Measurements from ENCODE around the gene CD320. TPM values are rescaled to one million over a fixed set of nuclear protein-coding genes. Genes with fewer than 3 reads are reported as not detected.

Gene CD320
- total RNA-seq, 1 donor from 2014 or later: 44.5 TPM

DNA sequence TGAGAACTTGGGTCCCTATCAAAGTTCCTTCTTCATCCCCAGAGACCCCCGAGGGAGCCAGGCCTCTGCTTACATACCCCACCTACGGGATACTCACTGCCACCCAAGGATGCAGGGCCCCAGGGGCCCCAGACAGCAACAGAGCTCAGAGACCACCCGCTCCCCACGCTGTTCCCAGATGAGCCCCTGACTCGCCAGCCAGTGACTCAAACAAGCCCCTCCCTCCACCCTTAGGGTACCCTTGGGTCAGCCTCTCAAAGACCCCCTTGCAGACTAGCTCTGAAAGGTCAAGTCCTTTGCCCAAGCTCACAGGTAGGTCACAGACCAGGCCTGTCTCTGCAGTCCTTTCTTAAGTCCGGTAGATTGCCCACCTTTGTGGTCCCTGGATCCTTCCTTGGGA lies 45.7 kb downstream of the CD320 start:
- Mint-ChIP-seq H3K4me3 (ENCODE audit: unreplicated experiment) (no peak overlapping the region), H3K9me3 (ENCODE audit: unreplicated experiment) (no peaks in the 10 kb centered on the region), H3K4me1 (ENCODE audit: unreplicated experiment) (peaks cover 3% of the 10 kb centered on the region), H3K36me3 (ENCODE audit: unreplicated experiment) (no peaks in the 10 kb centered on the region), H3K27ac (ENCODE audit: unreplicated experiment) (no peak overlapping the region), H3K27me3 (ENCODE audit: unreplicated experiment) (peaks cover 6% of the 10 kb centered on the region)
- TF ChIP-seq, protein P1, sequence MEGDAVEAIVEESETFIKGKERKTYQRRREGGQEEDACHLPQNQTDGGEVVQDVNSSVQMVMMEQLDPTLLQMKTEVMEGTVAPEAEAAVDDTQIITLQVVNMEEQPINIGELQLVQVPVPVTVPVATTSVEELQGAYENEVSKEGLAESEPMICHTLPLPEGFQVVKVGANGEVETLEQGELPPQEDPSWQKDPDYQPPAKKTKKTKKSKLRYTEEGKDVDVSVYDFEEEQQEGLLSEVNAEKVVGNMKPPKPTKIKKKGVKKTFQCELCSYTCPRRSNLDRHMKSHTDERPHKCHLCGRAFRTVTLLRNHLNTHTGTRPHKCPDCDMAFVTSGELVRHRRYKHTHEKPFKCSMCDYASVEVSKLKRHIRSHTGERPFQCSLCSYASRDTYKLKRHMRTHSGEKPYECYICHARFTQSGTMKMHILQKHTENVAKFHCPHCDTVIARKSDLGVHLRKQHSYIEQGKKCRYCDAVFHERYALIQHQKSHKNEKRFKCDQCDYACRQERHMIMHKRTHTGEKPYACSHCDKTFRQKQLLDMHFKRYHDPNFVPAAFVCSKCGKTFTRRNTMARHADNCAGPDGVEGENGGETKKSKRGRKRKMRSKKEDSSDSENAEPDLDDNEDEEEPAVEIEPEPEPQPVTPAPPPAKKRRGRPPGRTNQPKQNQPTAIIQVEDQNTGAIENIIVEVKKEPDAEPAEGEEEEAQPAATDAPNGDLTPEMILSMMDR (IDR thresholded peaks at IDR 0.05): no peak
- no peak for DNase-seq (ENCODE audit: extremely low spot score, unreplicated experiment)

DNA sequence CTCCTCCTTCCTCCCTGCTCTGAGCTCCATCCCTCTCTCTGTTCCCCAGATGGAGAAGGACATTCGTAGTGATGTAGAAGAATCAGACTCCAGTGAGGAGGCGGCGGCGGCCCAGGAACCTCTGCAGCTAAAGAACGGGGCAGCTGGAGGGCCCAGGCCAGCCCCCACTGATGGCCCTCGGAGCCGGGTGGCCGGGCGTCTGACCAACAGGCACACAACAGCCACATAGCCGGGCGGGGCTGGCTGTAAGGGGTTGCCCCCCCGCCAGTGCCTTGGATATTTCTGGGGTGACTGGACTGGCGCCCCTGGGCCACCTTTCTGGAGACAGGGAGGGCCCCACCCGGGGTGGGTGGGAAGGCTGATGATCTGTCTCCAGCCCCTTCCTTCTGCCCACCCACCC lies 46.3 kb downstream of the CD320 start:
- TF ChIP-seq, protein P1 (IDR thresholded peaks at IDR 0.05): no peak
- H3K27me3 Mint-ChIP-seq (ENCODE audit: unreplicated experiment): peaks cover 6% of the 10 kb centered on the region

DNA sequence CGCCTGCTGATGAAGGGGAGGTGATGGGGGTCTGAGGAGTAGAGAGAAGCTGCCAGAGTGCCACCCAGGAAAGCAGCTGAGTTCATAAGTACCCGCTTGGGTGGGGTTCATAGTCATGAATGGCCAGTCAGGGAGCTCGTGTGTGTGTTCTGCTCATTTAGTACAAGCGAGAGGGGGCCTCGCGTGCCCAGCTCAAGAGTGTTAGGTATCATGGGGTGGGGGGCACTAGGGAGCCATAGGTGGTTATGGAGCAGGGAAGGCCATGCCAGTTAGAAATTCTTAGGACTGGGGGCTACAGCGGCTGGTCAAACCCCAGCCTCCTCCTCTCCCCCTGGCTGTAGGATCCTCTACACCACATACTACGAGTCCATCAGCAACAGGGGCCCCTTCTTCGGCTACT lies 46.8 kb downstream of the CD320 start:
- TF ChIP-seq, protein P1 (IDR thresholded peaks at IDR 0.05): no peak
- H3K27ac Mint-ChIP-seq (ENCODE audit: unreplicated experiment): no peak overlapping the region
- DNase-seq (ENCODE audit: extremely low spot score, unreplicated experiment): no peak
- no peaks in the 10 kb centered on the region for H3K36me3 Mint-ChIP-seq (ENCODE audit: unreplicated experiment)
- no peaks in the 10 kb centered on the region for H3K9me3 Mint-ChIP-seq (ENCODE audit: unreplicated experiment)
- H3K27me3 Mint-ChIP-seq (ENCODE audit: unreplicated experiment): peaks cover 6% of the 10 kb centered on the region
- H3K4me1 Mint-ChIP-seq (ENCODE audit: unreplicated experiment): peaks cover 3% of the 10 kb centered on the region
- no peak overlapping the region for H3K4me3 Mint-ChIP-seq (ENCODE audit: unreplicated experiment)

More for the DNA sequence above, 46.3 kb downstream of the CD320 start:
- DNase-seq (ENCODE audit: extremely low spot score, unreplicated experiment): no peak
- Mint-ChIP-seq H3K4me1 (ENCODE audit: unreplicated experiment) (peaks cover 3% of the 10 kb centered on the region), H3K27ac (ENCODE audit: unreplicated experiment) (no peak overlapping the region), H3K36me3 (ENCODE audit: unreplicated experiment) (no peaks in the 10 kb centered on the region), H3K4me3 (ENCODE audit: unreplicated experiment) (no peak overlapping the region), H3K9me3 (ENCODE audit: unreplicated experiment) (no peaks in the 10 kb centered on the region)

DNA sequence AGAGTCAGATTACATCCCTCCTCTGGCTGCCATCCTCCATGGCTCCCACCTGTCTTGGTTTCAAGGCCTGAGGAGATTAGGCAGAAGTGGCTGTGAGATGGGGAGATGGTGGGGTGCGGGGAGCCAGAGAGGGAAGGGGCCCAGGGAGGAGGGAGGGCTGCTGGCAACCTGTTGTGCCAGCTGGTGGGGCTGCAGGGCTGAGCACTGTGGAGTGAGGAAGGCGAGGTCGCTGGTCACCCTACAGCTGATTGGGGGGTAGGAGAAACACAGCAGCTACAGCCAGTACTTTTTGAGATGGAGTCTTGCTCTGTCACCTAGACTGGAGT lies 48.3 kb downstream of the CD320 start:
- no peaks in the 10 kb centered on the region for H3K9me3 Mint-ChIP-seq (ENCODE audit: unreplicated experiment)
- H3K27me3 Mint-ChIP-seq (ENCODE audit: unreplicated experiment): no peaks in the 10 kb centered on the region
- H3K4me1 Mint-ChIP-seq (ENCODE audit: unreplicated experiment): peaks cover 3% of the 10 kb centered on the region
- no peak overlapping the region for H3K4me3 Mint-ChIP-seq (ENCODE audit: unreplicated experiment)
- no peak overlapping the region for H3K27ac Mint-ChIP-seq (ENCODE audit: unreplicated experiment)
- no peak for DNase-seq (ENCODE audit: extremely low spot score, unreplicated experiment)
- TF ChIP-seq, protein P1 (IDR thresholded peaks at IDR 0.05): no peak
- H3K36me3 Mint-ChIP-seq (ENCODE audit: unreplicated experiment): no peaks in the 10 kb centered on the region

DNA sequence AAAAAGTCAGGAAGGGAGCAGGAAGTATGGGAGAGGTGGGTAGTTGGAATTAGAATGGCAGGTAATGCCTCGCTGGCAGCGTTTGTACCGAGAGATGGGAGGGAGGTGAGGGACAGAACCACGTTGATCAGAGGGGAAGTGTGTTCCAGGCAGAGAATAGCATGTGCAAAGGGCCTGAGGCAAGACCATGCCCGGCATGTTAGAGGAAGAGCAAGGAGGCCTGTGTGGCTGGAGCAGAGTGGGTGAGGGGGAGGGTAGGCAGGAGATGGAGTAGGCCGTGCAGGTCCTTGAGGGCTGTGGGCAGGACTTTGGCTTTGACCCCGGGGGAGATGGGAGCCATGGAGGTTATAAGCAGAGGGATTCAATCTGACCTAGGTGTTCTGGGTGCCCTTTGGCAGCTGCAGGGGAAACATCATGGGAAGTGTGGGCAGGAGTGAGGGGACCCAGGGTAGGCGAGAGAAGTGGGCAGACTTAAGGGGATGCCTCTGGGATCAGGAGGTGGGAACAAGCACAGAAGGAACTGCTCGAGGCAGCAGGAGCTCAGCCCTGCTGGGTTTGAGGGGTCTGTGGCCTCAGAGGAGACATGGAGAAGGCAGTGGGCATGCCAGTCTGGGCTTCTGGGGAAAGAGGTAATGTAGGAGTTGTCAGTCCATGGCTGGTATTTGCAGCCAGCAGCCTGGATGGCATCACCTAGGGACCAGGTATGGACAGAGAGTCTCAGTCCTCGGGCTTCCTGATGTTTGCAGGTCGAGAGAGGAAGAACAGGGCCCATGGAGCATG lies 48.8 kb downstream of the CD320 start:
- H3K4me1 Mint-ChIP-seq (ENCODE audit: unreplicated experiment): peaks cover 3% of the 10 kb centered on the region
- H3K9me3 Mint-ChIP-seq (ENCODE audit: unreplicated experiment): no peaks in the 10 kb centered on the region
- TF ChIP-seq, protein P1 (IDR thresholded peaks at IDR 0.05): no peak
- no peak for DNase-seq (ENCODE audit: extremely low spot score, unreplicated experiment)
- H3K27ac Mint-ChIP-seq (ENCODE audit: unreplicated experiment): no peak overlapping the region
- no peaks in the 10 kb centered on the region for H3K36me3 Mint-ChIP-seq (ENCODE audit: unreplicated experiment)
- H3K4me3 Mint-ChIP-seq (ENCODE audit: unreplicated experiment): no peak overlapping the region
- H3K27me3 Mint-ChIP-seq (ENCODE audit: unreplicated experiment): no peaks in the 10 kb centered on the region

All from osteocyte (in vitro differentiated cells).